HEK293T (cell line): ENCODE measurements around the gene GPBAR1.

ENCODE experiments used
- ARNT ChIP-seq: fragments of 450-650 bp; IDR thresholded peaks from 2 replicates; pipeline ENCODE4 v1.6.1; 2017; ENCODE audit warnings: mild to moderate bottlenecking
- ELF4 ChIP-seq: fragments of 450-650 bp; IDR thresholded peaks from 2 replicates; pipeline ENCODE4 v1.6.1; 2017; ENCODE audit warnings: antibody characterized with exemption
- FOXA1 ChIP-seq: fragments of 450-650 bp; IDR thresholded peaks from 2 replicates; pipeline ENCODE4 v1.6.1; 2016; ENCODE audit warnings: mild to moderate bottlenecking
- FOXK2 ChIP-seq: fragments of 450-650 bp; IDR thresholded peaks from 2 replicates; pipeline ENCODE4 v1.6.1; 2016; ENCODE audit warnings: mild to moderate bottlenecking
- FOXM1 ChIP-seq: fragments of 450-650 bp; IDR thresholded peaks from 2 replicates; pipeline ENCODE4 v1.6.1; 2017; ENCODE audit warnings: mild to moderate bottlenecking, borderline replicate concordance
- L3MBTL2 ChIP-seq: fragments of 450-650 bp; conservative IDR thresholded peaks from 2 replicates; pipeline ENCODE4 v1.6.1; 2016; ENCODE audit warnings: mild to moderate bottlenecking
- NFRKB ChIP-seq: fragments of 450-650 bp; IDR thresholded peaks from 2 replicates; pipeline ENCODE4 v1.6.1; 2016; ENCODE audit warnings: mild to moderate bottlenecking, moderate library complexity
- PKNOX1 ChIP-seq: fragments of 450-650 bp; IDR thresholded peaks from 2 replicates; pipeline ENCODE4 v1.6.1; 2016
- SP1 ChIP-seq: fragments of 450-650 bp; IDR thresholded peaks from 2 replicates; pipeline ENCODE4 v1.6.1; 2017
- SUZ12 ChIP-seq: fragments of 450-650 bp; IDR thresholded peaks from 2 replicates; pipeline ENCODE4 v1.6.1; 2016; ENCODE audit warnings: mild to moderate bottlenecking
- TARDBP ChIP-seq: fragments of 450-650 bp; IDR thresholded peaks from 2 replicates; pipeline ENCODE4 v1.6.1; 2016
- ZNF384 ChIP-seq: fragments of 450-650 bp; IDR thresholded peaks from 2 replicates; pipeline ENCODE4 v1.6.1; 2016

GRCh38 chr2:218234521-218234920 lies 26.3 kb upstream of the GPBAR1 start:
- TF ChIP-seq L3MBTL2 (no peak), SUZ12 (no peak), FOXM1 (no peak), FOXA1 (no peak), PKNOX1 (no peak), SP1 (no peak), FOXK2 (no peak), ELF4 (no peak), TARDBP (no peak), ZNF384 (no peak), NFRKB (no peak), ARNT (no peak)
